RWPE1 (cell line): ENCODE measurements around the gene DPP6.

Experiments used
- CTCF ChIA-PET: fragments of 350-600 bp; sonication (Branson Sonifier 250); formaldehyde crosslinking; extraction: SDS; loops from one replicate; lab custom pipeline; 2021; lab: Yijun Ruan, JAX
- POLR2A ChIA-PET: fragments of 400-600 bp; formaldehyde crosslinking; extraction: SDS; loops from one replicate; lab custom pipeline; 2020; ENCODE audit warnings: antibody characterized with exemption; ENCODE audit not compliant: low non-redundant PET; lab: Yijun Ruan, JAX
- DNase-seq: peaks from one replicate; pipeline ENCODE4 v3.0.0; 2012; ENCODE audit warnings: low spot score
- H3K27ac ChIP-seq: fragments of 450-650 bp; 2 replicates; pipeline ENCODE4 v1.5.1; 2017
- TF ChIP-seq, protein P1 (sequence below): fragments of 450-650 bp; conservative IDR thresholded peaks from 2 replicates; pipeline ENCODE4 v1.5.1; 2017; ENCODE audit warnings: low read depth, mild to moderate bottlenecking

The DPP6 gene

DNA sequence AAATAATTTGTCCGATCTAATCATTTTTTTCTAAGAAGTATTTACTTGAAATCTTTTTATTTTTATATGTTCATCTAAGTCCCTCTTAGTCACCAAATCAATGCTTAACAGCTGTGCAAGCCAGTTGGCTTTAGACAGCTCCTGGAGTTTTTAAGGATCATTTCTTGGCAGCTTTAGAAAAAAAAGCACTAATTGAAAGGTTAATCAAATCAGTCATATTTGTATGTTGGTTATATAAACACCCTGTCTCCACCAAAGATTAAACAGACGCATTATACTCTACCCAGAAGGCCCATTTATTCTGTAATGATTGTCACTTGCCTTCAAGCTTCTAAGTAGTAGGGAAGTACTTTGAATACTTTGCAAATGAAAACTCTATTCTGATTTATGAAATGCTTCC, 890.5 kb downstream of the DPP6 start:
- no peak overlapping the region for H3K27ac ChIP-seq
- TF ChIP-seq, protein P1, sequence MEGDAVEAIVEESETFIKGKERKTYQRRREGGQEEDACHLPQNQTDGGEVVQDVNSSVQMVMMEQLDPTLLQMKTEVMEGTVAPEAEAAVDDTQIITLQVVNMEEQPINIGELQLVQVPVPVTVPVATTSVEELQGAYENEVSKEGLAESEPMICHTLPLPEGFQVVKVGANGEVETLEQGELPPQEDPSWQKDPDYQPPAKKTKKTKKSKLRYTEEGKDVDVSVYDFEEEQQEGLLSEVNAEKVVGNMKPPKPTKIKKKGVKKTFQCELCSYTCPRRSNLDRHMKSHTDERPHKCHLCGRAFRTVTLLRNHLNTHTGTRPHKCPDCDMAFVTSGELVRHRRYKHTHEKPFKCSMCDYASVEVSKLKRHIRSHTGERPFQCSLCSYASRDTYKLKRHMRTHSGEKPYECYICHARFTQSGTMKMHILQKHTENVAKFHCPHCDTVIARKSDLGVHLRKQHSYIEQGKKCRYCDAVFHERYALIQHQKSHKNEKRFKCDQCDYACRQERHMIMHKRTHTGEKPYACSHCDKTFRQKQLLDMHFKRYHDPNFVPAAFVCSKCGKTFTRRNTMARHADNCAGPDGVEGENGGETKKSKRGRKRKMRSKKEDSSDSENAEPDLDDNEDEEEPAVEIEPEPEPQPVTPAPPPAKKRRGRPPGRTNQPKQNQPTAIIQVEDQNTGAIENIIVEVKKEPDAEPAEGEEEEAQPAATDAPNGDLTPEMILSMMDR = no peak
- no peak for DNase-seq
- ChIA-PET CTCF (no interaction called here), POLR2A (no interaction called here)
